Hepatocyte (in vitro differentiated cells): ENCODE results near the gene NDRG2.

Source experiments
- CTCF ChIP-seq: fragments of 200-600 bp; sonication (generic); IDR thresholded peaks from 2 replicates; pipeline ENCODE4 v1.5.1; 2016; ENCODE audit warnings: antibody characterized with exemption, mild to moderate bottlenecking; ENCODE audit not compliant: poor library complexity
- EZH2phosphoT487 ChIP-seq: fragments of 200-600 bp; sonication (generic); IDR thresholded peaks from one replicate; pipeline ENCODE4 v1.6.1; 2018; ENCODE audit warnings: antibody characterized with exemption, mild to moderate bottlenecking, low read depth, moderate library complexity; ENCODE audit not compliant: unreplicated experiment, severe bottlenecking

- TF ChIP-seq CTCF (no peak), EZH2phosphoT487 (no peak)
Measured at GRCh38 chr14:21047378-21047781, 22.5 kb upstream of the NDRG2 start.
